IPS-11a (cell line): ENCODE data around the gene JMJD7.

ENCODE experiments used
- H3K4me3 ChIP-seq: one replicate; pipeline ENCODE4 v1.5.1; 2013; ENCODE audit warnings: low read depth, low read length, control low read depth

JMJD7 gene

DNA sequence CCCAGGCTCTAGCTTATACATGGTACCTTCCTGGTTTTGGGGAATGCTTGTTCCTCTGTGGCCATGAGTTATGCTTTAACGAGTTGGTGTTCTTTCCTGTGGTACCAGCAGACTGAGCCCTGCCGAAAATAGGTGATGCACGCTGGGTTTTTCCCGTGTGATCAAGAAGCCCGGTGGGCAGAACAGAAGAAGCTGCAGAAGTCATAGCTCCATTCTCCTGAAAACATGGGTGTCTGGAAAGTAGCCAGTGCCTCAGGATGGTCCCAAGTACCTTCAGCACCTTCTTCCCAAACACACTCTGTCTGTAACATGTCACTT is 28.4 kb upstream of the JMJD7 start:
- H3K4me3 ChIP-seq = no peak overlapping the region

- H3K4me3 ChIP-seq = no peak overlapping the region
Observed at GRCh38 chr15:41801185-41801584, 26.7 kb upstream of the JMJD7 start.

DNA sequence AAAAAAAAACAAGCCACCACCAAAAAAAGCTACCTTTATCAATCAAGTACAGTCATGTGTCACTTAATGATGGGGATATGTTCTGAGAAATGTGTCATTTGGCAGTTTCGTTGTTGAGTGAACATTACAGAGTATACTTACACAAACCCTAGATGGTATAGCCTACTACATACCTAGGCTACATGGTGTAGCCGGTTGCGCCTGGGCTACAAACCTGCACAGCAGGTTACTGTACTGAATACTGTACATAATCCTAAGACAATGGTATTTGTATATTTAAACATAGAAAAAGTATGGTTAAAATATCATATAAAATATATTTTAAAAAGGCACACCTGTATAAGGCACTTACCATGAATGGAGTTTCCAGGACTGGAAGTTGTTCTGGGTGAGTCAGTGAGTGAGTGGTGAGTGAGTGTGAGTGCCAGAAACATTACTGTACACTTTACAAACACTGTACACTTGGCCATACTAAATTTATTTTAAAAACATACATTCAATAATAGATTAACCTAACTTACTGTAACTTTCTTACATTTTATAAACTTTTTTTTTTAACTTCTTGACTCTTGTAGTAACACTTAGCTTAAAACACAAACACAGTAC is 25.9 kb upstream of the JMJD7 start:
- H3K4me3 ChIP-seq = no peak overlapping the region

DNA sequence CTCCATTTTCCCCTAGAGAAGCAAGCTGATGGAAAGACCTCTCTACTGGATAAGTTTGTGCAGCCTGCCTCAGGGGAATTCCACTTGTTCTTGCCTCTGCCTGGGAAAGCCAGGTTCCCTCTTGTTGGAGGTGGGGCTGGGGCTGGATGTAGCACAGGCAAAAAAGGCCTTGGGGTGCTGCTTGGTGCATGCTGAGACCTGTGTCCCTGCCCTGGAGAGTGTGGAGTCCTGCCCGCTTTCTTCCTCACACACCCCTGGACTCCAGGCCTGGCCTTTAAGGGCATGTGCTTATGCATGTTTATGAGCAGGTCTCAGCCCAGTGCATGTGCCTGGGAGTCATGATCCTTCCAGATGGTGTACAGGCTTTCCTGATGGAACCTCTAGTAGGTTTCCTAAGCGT is 23.5 kb upstream of the JMJD7 start:
- H3K4me3 ChIP-seq = no peak overlapping the region

- no peak overlapping the region for H3K4me3 ChIP-seq
Observed at GRCh38 chr15:41804916-41805666, 22.8 kb upstream of the JMJD7 start.

DNA sequence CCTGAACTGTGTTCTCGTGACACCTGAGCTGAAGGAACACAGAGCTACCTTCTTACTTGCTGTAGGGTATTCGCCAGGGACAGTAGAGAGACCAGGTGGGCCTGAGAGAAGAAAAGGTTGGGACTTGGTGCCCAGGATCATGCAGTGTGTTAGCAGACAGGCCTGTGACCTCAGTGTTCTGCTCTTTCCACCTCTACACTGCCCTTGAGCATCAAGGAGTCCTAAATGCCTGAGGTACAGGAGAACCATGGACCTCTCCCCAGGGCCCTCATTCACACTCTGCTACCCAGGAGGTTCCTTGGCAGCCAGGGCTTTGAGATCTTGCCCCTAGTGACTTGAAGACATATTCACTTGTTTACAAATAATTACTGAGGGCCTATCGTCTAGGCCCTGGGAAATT is 22.2 kb upstream of the JMJD7 start:
- H3K4me3 ChIP-seq = no peak overlapping the region

DNA sequence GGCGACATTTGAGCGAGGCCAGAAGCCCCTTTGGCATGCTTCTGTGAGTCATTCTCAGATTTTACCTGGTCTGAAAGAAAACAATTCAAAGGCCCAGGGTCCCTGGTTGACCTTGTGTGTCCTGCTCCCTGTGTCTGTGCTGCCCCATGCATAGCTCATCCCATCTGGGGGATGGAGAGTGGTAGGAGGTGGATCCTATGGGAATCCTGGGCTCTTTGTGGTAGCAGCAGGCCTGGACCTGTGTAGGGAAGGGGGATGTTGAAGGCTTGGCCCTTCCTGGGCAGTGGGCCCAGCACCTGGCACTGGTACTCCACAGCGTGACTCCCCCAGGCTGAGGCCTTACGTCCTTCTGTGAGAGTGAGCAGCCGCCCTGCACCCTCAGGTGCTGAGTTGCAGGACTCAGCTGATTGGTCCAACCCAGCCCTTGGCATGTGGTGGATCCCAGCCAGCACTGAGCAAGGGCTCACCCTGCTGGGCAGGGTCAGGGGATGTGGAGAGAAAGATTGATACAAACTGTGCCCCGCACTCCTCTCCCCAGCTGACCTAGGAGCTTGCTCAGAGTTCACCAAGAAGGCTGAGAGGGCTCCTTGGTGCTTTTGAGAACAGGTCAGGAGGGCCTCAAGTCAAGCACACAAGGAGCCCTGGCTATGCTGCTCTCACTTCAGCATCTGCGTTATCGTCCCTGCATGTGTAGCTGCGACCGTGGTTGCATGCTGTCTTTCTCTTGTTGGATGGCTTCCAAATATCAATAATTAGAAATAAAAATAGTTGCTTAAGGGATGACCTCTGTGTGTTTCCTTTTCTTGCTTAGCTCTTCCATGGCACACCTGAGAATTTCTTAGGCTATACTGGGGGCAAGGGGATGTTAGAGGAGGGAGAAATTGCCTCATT is 21.4 kb upstream of the JMJD7 start:
- H3K4me3 ChIP-seq = no peak overlapping the region

DNA sequence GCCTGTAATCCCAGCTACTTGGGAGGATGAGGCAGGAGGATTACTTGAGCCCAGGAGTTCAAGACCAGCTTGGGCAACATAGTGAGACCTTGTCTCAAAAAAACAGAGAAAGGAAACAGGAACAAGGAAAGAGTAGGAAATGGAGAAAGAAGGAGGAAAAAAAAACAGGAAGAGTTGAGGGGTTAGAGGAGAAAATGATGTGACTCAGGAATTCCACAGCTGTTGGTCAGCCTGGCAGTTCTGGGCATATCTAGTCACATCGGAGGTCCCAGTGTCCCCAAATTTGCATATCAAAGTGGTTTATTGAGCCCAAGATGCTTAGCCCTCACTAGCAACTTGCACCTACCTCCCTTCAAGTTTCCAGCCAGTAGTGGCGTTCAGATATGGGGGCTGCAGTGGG is 18.8 kb upstream of the JMJD7 start:
- H3K4me3 ChIP-seq = no peak overlapping the region

DNA sequence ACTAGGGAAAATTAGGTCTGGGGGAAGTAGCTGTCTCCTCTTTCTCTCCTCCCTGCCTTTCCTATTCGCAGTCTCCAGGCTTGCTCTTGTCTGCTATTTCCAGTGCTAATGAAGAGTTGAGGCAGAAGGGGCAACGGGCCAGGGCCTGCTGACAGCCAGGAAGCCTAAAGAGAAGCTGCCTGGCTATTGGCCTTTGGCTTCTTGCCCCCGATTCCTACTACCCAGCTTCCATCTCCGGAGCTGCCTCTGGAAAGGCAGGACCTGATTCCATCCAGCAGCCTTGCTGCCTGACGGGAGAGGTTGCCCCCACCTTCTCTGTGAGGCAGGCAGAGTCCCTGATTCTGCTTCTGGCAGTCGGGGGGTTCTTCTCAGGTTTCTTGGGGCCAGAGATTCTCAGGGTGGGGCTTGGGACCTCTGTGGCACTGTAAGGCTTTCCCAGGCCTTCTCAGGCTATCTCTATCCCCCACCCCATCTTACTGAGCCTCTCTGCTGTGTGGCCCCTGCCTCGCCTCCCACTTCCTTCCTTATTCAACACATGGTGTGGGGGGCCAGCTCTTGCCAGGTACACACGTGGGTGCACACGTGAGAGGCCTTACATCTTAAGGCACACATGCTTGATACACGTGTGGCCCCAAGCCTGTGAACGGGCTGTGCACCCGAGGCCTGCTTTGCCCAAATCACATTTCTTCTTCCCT is 18.2 kb upstream of the JMJD7 start:
- no peak overlapping the region for H3K4me3 ChIP-seq

- H3K4me3 ChIP-seq = no peak overlapping the region
Observed at GRCh38 chr15:41810651-41811431, 17.1 kb upstream of the JMJD7 start.

- H3K4me3 ChIP-seq = no peak overlapping the region
Observed at GRCh38 chr15:41811432-41812195, 16.3 kb upstream of the JMJD7 start.

DNA sequence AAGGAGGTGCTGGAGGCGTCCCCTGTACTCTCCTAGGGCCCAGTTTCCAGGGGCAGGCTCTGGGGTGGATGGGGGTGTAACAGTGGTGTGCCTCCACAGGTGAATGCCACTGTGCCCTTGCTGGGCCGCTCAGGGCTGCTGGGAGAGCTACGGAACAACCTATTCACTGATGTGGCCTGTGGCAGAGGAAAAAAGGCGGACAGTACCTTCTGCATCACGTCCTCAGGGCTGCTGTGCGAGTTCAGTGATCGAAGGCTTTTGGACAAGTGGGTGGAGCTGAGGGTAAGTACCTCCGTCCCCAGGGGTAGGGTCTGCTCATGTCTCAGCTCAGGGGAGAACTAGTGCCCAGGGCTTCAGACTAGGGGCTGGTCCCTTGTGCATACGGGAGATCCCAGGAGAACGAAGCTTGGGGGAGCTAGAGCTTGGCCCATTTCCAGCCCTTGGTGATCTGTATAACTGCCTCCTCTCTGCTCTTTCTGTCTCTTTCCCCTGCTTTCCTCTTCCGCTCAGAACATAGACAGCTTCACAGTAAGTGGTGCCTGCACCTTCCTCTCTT is 15.0 kb upstream of the JMJD7 start:
- H3K4me3 ChIP-seq = no peak overlapping the region

DNA sequence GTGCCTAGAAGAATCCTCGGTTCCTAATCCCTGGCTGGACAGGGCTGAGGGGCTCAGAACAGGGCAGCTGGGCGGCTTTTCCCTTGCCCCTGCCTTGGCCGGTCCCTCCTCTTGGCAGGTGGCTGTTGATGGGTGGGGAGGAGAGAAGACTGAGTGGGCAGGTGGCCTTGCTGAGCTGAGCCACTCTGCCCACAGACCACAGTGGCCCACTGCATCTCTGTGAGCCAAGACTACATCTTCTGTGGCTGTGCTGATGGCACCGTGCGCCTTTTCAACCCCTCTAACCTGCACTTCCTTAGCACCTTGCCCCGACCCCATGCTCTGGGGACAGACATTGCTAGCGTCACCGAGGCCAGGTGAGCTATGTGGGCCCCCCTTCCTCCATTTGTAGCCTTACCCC is 14.5 kb upstream of the JMJD7 start:
- no peak overlapping the region for H3K4me3 ChIP-seq

GRCh38 chr15:41814534-41814933 is 13.4 kb upstream of the JMJD7 start:
- no peak overlapping the region for H3K4me3 ChIP-seq

DNA sequence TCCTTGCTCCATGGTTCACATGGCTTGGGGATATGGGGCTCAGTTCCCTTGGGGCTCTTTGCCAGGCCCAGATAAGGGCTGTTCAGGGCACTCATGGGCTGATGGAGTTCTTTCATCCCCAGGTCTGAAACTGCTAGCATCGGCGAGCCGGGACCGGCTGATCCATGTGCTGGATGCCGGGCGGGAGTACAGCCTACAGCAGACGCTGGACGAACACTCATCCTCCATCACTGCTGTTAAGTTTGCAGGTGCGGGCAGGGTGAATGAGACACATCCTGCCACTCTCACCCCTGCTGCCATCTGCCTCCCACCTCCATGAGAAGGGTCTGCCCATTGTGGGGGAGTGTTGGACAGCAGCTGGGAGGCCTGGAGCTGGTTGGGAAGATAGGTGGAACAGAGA is 11.1 kb upstream of the JMJD7 start:
- no peak overlapping the region for H3K4me3 ChIP-seq

DNA sequence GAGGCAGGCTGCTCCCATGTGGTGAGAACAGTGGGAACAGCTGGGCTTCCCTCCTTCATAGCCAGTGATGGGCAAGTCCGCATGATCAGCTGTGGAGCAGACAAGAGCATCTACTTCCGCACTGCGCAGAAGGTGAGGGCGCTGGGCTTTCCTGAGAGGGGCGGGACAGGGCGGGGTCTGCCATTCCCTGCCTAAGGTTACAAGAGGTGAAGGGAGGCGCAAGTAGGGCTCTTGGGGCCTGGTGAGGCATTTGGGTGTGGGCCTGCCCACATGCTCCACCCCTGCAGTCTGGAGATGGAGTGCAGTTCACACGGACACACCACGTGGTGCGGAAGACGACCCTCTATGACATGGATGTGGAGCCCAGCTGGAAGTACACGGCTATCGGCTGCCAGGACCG is 10.6 kb upstream of the JMJD7 start:
- H3K4me3 ChIP-seq = no peak overlapping the region

DNA sequence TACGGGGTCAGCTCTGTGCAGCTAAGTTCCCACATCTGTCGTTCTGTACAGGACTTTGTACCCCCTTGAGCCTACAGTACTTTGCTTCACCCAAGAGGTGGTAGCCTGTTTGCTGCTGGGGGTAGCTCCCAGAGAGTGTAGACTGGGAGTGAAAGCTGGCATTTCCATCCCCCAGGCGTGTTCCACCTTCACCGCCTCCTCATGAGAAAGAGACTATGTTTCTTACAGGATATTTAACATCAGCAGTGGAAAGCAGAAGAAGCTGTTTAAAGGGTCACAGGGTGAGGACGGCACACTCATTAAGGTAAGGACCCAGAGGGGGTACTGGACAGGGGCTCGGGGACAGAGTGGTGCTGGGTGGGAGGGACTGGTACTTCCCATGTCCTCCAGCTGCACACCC is 10.1 kb upstream of the JMJD7 start:
- no peak overlapping the region for H3K4me3 ChIP-seq

DNA sequence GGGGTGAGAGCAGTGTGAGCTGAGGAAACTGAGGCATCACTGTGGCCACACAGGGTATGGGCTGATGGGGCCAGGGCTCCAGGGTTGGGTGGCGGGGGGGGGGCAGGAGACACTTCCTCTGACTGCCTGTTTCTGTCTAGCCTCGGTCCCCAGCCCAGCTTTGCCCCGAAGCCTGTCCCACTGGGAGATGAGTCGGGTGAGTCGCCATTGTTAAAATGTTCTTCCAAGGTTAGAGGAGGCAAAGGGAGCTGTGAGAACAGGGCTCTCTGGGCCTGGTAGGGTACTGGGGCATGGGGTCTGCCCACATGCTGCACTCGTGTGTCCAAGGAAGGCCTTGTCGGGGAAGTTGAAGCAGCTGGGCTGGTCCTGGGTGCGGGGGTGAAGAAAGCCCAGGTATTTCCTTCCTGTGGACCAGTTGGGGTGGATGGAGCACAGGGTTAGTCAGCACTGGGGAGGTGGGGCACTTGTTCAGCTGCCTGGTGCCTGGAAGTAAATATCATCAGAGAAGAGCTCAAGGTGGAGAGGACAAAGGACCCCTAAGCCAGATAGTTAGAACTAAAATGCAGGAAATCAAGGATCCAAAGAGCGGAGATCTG is 8.3 kb upstream of the JMJD7 start:
- no peak overlapping the region for H3K4me3 ChIP-seq

DNA sequence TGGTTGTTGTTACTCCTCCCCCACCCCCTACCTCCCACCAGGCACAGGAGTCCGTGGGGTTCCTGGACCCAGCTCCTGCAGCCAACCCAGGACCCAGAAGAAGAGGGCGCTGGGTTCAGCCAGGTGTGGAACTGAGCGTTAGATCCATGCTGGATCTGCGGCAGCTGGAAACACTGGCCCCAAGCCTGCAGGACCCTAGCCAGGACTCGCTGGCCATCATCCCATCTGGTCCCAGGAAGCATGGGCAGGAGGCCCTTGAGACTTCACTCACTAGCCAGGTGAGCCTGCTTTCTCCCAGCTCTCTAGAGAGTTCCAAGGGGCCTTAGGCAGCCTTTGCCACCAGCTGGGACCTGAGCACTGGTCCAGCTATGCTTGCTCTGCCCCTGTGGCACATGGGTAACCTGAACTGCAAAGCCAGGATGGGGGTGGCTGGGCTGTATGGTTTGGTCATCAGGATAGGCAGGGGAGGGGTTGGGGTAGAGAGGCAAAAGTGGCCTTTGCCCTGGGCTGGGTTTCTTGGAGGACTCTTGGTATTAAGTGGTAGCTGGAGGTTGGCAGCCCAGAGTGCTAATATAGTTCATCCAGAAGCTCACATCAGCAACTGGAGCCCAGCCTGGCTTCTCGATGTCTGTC is 7.0 kb upstream of the JMJD7 start:
- H3K4me3 ChIP-seq = no peak overlapping the region
